GM18502 (cell line): ENCODE data around the gene TSPAN16.

Experiments
- ATAC-seq: cut with Tn5 transposase; IDR thresholded peaks from one replicate; pipeline ENCODE4 v1.9.1; 2021; ENCODE audit warnings: mild to moderate bottlenecking; ENCODE audit not compliant: unreplicated experiment, poor library complexity

Gene TSPAN16

GRCh38 chr19:11364296-11364904 lies 68.4 kb downstream of the TSPAN16 start:
- ATAC-seq = no peak

GRCh38 chr19:11364935-11365334 lies 69.0 kb downstream of the TSPAN16 start:
- ATAC-seq = no peak
